Stimulated activated CD4-positive, alpha-beta T cell treated with anti-CD3 and anti-CD28 coated beads, Interleukin-15, amount 100 ng/mL, for 1 hour (primary cell): Measurements from ENCODE around the gene CCDC88C.

ENCODE experiments used
- DNase-seq, 2 donors: peaks; one replicate each; pipeline ENCODE4 v3.0.0-alpha.2; 2020; ENCODE audit warnings: low read depth in 1 of 2, low spot score in 1 of 2

Gene CCDC88C

GRCh38 chr14:91313852-91314251 lies 103.8 kb downstream of the CCDC88C start:
- DNase-seq = no peak

GRCh38 chr14:91313154-91313850 lies 104.3 kb downstream of the CCDC88C start:
- DNase-seq = no peak

DNA sequence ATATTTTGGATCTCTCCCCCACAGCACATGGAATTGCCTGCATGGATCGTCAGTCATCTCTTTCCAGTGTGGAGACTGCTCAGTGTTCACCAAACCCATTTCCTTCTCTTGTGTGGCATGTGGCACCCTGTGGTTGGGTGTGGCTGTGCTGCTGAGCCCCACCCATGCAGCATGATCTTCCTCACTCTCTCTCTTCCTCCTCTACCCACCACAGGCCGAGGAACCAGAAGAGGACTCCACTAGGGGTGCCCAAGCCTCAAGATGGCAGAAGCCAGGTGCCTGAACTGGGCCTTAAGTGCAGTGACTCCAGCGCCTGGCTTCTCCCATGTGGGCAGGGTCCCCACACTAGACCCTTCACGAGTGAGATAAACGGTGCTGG lies 106.3 kb downstream of the CCDC88C start:
- peak in 1 of 2 donors; percentile 34 for DNase-seq

DNA sequence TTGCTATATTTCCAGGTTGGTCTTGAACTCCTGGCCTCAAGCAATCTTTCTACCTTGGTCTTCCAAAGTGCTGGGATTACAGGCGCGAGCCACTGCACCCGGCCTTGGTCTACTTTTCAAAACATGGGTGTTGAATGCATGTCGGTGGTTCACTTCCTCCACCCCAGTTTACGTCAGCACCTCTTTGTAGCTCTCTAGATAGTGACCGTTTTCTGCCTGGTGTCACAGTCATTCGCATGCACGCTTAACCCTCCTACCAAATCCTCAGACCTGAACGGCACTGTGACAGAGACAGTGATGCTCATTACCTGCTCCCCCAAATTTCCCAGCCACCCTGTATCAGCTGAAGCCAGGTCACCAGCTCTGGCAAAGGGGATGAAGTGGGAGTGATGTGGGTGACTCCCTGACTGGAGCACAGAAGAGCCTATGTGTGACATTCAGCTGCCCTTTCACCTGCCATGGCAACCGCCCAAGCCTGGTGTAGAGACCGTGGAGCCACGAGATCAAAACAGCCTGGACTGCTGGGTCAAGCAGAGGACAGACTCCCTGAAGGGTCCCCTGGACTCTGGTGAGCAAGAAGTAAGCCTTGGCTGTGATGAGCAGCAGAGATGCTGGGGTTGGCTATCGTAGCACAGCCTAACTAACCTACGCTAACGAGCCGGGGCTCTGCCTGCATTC lies 106.9 kb downstream of the CCDC88C start:
- no peak for DNase-seq

- no peak for DNase-seq
Observed at GRCh38 chr14:91309756-91310280, 107.8 kb downstream of the CCDC88C start.

DNA sequence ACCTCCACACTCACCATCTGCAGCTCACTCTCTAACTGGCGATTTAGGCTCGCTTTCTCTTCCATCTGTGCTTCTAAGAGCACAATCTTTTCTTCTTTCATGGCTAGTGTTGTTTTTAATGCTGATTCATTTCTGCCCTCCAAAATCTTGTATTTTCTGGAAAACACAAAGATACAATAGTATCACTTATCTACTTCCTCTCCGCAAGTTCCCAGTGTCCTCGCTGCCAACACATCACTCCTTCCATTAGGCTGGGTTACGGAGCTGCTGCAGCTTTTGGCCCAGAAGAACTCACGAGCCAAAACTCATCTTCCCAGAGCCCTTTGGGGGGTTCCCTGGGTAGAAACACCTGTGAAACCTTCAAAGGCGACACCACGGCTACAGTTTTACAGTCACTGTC lies 109.3 kb downstream of the CCDC88C start:
- DNase-seq = no peak

GRCh38 chr14:91307652-91308051 lies 110.0 kb downstream of the CCDC88C start:
- no peak for DNase-seq

GRCh38 chr14:91307046-91307445 lies 110.6 kb downstream of the CCDC88C start:
- DNase-seq = no peak

GRCh38 chr14:91306547-91306946 lies 111.1 kb downstream of the CCDC88C start:
- DNase-seq = no peak

GRCh38 chr14:91305650-91306431 lies 111.8 kb downstream of the CCDC88C start:
- no peak for DNase-seq

- DNase-seq = no peak
Observed at GRCh38 chr14:91303924-91304229, 113.7 kb downstream of the CCDC88C start.

GRCh38 chr14:91303091-91303923 lies 114.3 kb downstream of the CCDC88C start:
- peak in 1 of 2 donors; percentile 34 for DNase-seq

DNA sequence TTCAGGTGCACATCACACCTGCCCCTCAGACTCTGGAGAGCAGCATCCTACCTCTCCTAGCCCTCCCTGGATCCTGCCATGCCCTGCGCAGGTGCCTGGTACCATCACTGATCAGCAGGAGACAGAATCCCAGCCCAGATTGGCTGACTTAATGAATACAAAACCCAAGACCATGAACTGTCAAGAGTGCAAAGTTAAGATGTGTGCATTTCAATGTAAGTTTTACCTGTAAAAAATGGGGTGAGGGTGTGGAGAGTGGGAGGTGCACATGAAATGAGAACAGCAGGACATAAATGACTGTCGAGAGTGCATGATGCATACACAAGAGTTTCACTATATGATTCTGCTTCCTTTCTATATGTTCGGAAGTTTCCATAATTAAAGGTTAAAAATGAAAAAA lies 115.2 kb downstream of the CCDC88C start:
- no peak for DNase-seq

- DNase-seq = no peak
Observed at GRCh38 chr14:91300957-91301356, 116.7 kb downstream of the CCDC88C start.

DNA sequence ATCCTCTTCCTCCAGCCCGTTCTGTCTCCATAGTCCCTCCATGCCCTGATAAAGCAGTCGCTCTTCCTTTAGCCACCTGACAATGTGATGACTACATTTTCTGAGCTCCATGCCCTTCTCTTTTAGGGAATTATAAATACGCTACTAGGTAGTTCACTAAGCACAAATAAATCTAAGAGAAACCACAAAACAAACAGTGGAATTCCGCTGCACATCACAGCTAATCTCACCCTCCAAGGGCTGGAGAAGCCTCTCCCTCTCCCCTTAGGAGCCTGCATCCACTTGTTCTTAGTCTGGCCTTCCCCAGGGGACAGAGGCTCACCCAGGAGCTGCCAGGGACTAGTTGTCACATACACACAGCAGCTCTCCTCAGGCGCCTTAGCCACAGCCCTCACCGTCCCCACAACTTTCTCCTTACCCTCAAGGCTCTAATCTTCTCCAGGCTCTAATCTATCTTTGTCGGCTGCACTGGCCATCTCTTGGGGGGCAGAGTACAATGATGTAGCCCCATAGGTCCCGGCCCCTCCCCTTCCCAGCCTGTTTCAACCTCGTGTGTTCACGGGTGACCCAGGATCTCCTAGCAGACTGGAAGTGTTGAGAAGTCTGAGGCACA lies 117.2 kb downstream of the CCDC88C start:
- no peak for DNase-seq

DNA sequence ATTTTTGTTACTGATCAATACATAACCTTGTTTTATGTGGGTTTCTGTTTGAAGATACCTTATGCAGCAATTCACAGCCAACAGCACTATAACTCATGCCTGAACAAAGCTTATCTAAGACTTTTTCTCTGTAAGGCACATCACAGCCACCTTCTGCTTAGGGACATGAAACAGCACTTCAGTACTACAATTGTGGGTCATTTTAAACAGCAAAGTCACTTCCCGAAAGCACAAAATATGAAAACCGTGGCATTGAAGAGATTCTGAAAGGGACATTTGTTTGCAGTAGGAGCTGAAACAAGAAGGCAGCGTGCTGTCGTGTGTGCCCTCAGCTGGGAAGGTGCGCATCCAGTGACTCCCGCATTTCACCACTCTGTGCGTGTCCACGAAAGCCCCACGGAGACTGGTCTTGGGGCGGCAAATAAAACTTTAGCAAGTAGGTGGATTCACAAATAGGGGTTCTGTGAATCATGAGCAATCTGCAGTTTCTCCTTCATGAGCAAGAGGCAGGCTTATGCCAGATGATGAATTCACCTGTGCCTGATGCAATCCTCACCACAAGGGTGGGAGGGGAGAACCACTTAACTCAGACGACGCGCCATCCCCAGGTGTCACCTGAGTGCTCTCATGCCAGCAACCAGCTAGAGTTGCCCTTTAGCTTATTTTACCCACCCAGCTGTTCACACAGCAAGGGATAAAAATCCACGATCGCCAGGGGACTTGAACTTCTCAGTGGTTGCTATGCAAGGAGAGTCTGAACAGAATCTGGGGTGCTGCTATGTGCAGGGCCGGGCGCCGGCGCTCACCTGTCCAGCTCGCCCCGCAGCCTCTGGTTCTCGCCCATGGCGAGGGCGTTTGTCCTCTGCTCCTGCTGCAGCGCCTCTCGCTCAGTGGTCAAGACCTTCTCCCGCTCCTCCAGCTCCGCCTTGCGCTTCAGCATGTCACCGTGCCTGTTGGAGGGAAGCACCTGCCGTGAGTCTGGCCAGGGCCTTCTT lies 118.2 kb downstream of the CCDC88C start:
- no peak for DNase-seq

DNA sequence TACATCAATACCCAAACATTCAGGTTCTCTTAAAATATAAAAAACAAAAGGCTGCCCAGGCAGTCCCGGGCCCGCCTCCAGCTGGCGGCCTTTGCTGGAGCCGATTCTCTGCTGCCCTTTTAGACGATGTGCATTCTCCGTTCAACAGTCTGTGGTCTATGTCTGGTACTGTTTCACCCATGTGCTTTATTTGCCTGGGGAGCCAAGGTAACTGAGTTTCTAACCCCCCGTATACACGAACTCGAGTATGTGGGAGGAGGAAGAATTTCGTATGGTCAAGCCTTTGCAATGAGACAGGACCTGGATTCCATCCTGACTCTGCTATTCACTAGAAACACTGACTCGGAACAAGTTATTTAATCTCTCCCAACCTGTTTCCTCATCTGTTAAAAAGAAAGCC lies 119.0 kb downstream of the CCDC88C start:
- no peak for DNase-seq

- no peak for DNase-seq
Observed at GRCh38 chr14:91297081-91297711, 120.4 kb downstream of the CCDC88C start.
